Fibroblast of pulmonary artery (primary cell): ENCODE results near the gene LYPD4.

Experiments
- DNase-seq: peaks from one replicate; pipeline ENCODE4 v3.0.0-alpha.2; 2010; ENCODE audit warnings: low read depth
- H3K4me3 ChIP-seq: replicated peaks from 2 replicates; pipeline ENCODE4 v1.5.1; 2011; ENCODE audit warnings: low read depth, mild to moderate bottlenecking, control low read depth, low read length, moderate library complexity
- TF ChIP-seq, protein P1 (sequence below): IDR thresholded peaks from 2 replicates; pipeline ENCODE4 v1.5.1; 2011; ENCODE audit warnings: mild to moderate bottlenecking, control low read depth, low read length, inconsistent platforms; ENCODE audit errors: missing control alignments

Gene LYPD4

DNA sequence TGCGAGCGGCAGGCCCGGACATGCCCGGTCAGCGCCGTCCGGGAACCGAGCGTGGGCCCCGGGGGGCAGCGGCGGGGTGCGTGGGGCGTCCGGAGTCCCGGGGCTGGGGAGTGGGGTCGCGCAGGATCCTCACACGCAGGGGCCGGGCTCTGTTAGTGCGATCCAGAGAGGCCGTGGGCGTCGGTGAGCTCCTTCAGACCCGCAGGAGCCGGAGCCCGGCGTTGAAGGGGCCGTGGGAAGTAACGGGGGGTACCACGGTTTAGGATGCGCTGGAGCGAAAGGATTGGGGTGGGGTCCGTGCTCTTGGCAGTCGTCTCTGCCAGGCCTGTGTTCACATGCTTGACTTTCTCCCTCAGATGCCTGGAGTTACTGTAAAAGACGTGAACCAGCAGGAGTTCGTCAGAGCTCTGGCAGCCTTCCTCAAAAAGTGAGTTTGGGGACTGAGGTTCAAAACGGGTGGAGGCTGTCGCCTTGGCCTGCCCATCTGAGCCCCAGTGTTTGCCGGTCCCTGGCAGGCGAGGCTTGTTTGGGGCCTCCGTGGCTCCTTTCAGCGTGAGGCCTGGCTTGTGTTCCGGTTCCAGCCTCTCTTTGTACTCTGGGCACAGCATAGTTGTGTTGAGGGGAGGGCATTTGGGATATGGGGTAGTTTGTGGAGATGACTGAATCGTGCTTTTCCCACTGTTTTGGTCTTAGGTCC is 16.1 kb upstream of the LYPD4 start:
- TF ChIP-seq, protein P1, sequence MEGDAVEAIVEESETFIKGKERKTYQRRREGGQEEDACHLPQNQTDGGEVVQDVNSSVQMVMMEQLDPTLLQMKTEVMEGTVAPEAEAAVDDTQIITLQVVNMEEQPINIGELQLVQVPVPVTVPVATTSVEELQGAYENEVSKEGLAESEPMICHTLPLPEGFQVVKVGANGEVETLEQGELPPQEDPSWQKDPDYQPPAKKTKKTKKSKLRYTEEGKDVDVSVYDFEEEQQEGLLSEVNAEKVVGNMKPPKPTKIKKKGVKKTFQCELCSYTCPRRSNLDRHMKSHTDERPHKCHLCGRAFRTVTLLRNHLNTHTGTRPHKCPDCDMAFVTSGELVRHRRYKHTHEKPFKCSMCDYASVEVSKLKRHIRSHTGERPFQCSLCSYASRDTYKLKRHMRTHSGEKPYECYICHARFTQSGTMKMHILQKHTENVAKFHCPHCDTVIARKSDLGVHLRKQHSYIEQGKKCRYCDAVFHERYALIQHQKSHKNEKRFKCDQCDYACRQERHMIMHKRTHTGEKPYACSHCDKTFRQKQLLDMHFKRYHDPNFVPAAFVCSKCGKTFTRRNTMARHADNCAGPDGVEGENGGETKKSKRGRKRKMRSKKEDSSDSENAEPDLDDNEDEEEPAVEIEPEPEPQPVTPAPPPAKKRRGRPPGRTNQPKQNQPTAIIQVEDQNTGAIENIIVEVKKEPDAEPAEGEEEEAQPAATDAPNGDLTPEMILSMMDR: no peak
- H3K4me3 ChIP-seq: peak overlapping the region; percentile 98
- DNase-seq: no peak

- peak within 1 kb of the TSS; percentile 98 for H3K4me3 ChIP-seq
- peak; percentile 99 for DNase-seq
- TF ChIP-seq, protein P1: peak; percentile 52
These were observed 15.3 kb upstream of the LYPD4 start, which contains the start of gene RPS19 for GRCh38 chr19:41859618-41860418. Gene RPS19 (plus strand): TSS chr19:41860255. CDS start chr19:41860775, 520 bp downstream.

DNA sequence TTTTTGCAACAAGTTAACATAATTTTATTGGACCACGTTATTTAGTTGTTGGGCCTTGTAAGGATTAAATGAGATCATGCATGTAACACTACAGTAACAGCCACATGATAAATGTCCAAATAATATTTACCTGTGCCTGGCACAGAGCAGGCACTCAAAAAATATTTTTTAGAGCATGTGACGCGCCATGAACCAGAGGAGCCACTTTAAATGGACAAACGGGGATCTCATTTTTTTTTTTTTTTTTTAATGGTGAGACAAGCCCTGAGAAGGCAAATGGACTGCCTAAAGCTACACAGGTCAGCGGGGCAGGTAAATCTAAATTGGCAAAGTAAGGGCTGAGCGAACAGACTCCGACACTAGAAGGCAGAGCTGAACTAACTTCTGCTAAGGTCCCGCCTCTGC is 14.7 kb upstream of the LYPD4 start:
- peak overlapping the region; percentile 98 for H3K4me3 ChIP-seq
- TF ChIP-seq, protein P1: no peak
- no peak for DNase-seq

DNA sequence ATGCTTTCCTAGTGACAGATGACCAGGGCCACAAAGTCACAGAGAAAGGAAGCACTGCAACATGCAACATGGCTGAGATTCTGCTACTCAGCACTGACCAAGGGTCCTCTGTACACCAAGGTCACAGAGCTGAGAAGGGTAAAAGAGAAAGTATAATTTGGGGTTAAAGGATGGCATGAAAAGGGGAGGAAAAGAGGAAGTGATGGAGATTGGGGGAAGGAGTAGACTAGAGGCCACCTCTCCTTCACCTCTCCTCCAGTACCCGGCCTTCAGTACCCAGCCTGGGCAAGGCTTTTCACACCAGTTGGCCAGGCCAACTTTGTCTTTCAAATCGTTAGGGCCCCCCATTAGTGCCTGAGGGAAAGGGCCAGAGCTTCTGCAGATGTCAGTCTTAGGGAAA is 9.3 kb upstream of the LYPD4 start:
- H3K4me3 ChIP-seq: no peak overlapping the region
- no peak for DNase-seq
- TF ChIP-seq, protein P1: no peak

DNA sequence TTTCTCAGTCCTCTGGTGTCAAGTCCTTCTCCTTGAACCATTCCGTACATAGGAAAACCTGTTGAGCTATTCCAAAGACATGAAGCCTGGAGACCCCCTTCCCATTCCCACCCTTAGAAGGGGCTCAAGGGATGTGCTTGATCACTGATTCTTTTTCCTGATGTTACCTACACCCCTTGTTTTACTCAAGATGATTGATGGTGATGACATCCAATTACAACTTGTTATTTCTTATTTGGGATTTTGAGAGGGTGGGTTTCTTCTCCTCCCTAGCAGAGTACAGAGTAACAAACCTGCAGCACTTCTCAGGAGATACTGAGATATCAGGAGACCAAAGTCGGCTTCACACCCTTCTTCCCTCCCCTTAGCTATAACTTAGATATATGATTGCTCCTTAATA is 8.9 kb upstream of the LYPD4 start:
- no peak overlapping the region for H3K4me3 ChIP-seq
- TF ChIP-seq, protein P1: no peak
- DNase-seq: no peak

DNA sequence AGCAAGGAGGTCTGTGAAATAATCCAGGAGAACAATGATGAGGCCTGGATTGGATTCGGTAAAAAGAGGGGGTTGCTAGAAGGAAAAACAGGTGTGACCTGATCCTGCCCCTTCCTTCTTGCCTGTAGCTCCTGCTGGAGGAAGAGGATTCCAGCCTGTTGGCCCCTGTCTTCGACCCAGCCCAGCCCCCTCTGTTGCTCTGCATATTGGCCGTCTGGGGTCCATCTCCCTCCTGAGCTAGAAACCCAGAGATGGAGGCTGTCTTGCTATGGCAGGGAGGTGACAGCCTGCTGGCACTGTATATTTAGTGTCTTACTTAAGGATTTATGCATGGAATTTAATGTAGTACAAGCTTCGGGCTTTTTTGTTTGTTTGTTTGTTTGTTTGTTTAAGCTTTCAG is 7.0 kb upstream of the LYPD4 start:
- no peak overlapping the region for H3K4me3 ChIP-seq
- no peak for DNase-seq
- TF ChIP-seq, protein P1: no peak
